ENCODE measurements around the gene HAUS1. TPM values are rescaled to one million over a fixed set of nuclear protein-coding genes. Genes with fewer than 3 reads are reported as not detected.

HAUS1 gene
- total and polyA plus RNA-seq, 2 donors (not counting 1 experiment from before 2014, with no cell fraction given): 11.9 to 30.9 TPM

DNA sequence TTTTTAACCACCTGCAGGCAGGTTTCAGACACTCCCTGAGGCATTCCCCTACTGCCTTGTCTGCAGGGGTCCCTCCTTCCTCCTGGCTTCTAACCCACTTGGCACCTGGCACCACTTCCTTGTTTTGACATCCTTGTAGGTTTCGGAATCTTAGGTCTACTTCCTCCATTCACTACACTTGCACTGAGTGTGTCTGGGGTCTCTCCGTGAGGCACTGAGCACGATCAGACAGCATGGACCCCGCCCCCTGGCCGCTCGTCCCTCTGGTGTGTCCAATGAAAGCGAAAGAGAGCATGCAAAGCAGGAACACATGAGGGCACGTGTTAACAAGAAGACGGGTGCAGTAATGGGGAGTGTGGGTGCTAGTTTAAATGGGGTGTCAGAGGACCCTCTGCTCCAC lies 63.8 kb downstream of the HAUS1 start:
- Histone ChIP-seq H2AFZ (ENCODE audit: insufficient read depth, low read depth, low read length, poor library complexity, severe bottlenecking) (peak overlapping the region; percentile 38), H3K27ac (ENCODE audit: low read length in 2 of 2) (peak overlapping the region; percentile 75 to 81)
- no peak for TF ChIP-seq EZH2 (IDR thresholded peaks at IDR 0.05; ENCODE audit: borderline replicate concordance, insufficient read depth, low read depth, low read length, poor library complexity, severe bottlenecking)
- TF ChIP-seq, protein P1, sequence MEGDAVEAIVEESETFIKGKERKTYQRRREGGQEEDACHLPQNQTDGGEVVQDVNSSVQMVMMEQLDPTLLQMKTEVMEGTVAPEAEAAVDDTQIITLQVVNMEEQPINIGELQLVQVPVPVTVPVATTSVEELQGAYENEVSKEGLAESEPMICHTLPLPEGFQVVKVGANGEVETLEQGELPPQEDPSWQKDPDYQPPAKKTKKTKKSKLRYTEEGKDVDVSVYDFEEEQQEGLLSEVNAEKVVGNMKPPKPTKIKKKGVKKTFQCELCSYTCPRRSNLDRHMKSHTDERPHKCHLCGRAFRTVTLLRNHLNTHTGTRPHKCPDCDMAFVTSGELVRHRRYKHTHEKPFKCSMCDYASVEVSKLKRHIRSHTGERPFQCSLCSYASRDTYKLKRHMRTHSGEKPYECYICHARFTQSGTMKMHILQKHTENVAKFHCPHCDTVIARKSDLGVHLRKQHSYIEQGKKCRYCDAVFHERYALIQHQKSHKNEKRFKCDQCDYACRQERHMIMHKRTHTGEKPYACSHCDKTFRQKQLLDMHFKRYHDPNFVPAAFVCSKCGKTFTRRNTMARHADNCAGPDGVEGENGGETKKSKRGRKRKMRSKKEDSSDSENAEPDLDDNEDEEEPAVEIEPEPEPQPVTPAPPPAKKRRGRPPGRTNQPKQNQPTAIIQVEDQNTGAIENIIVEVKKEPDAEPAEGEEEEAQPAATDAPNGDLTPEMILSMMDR (IDR thresholded peaks at IDR 0.05): no peak

DNA sequence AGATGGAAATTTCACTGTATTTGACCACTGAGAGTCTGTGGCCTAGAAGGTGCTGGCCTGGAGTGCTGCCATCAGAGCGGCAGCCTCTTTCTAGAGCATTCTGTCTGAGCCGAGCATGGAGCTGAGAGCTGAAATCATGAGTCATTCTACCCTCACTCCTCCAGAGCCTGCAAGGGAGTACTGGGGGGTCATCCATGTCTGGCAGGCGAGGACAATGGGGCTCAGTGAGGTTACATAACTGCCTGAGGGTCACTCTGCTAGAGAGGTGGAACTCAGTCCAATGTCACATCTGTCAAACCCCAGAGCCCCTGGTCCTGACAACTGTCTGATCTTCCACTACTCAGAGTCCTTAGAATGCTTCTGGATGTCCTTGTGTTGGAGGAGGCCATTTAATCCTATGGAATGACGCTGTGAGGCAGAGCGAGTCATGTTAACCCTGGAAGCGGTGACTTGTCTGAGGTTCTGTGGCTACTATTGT lies 65.3 kb downstream of the HAUS1 start:
- no peak overlapping the region for H3K4me3 Mint-ChIP-seq
- H3K4me1 Mint-ChIP-seq: peaks cover 31% of the 10 kb centered on the region
- Histone ChIP-seq H3K27me3 (replicated peaks in 1 of 4; ENCODE audit: control extremely low read depth in 1 of 4, control insufficient read depth in 3 of 4, insufficient read depth in 4 of 4, low read length in 3 of 4) (no peaks in the 10 kb centered on the region), H2AFZ (ENCODE audit: insufficient read depth, low read depth, low read length, poor library complexity, severe bottlenecking) (no peak overlapping the region), H3K4me1 (ENCODE audit: control insufficient read depth in 2 of 2, insufficient read depth in 2 of 2, low read length in 2 of 2) (peaks cover 14 to 36% of the 10 kb centered on the region in 2 donors), H3K4me2 (replicated peaks; ENCODE audit: low read depth, low read length, poor library complexity, severe bottlenecking) (no peak overlapping the region), H3K9me3 (ENCODE audit: control extremely low read depth in 1 of 3, control insufficient read depth in 2 of 3, insufficient read depth in 1 of 3, low read length in 2 of 3) (no peaks in the 10 kb centered on the region), H3K9ac (ENCODE audit: low read length) (no peak overlapping the region), H3K79me2 (ENCODE audit: control insufficient read depth, insufficient read depth, low read length) (peaks cover 6% of the 10 kb centered on the region), H3K4me3 (ENCODE audit: control extremely low read depth in 1 of 5, extremely low read depth in 1 of 5, insufficient read depth in 1 of 5, low read depth in 2 of 5, low read length in 4 of 5) (no peak overlapping the region), H3K36me3 (replicated peaks in 1 of 2; ENCODE audit: control extremely low read depth in 1 of 2, control insufficient read depth in 1 of 2, extremely low read depth in 1 of 2, insufficient read depth in 2 of 2, low read length in 1 of 2) (no peaks in the 10 kb centered on the region), H4K20me1 (ENCODE audit: control insufficient read depth, insufficient read depth, low read length, poor library complexity, severe bottlenecking) (peaks cover 6% of the 10 kb centered on the region), H3K27ac (ENCODE audit: low read length in 2 of 2) (peak overlapping the region; percentile 20 to 56)
- CTCF ChIA-PET: interaction anchor here (0.9 to 1.5 kb wide), 4 partner anchors 21 to 488 kb away, joined by 3 to 4 read pairs (median 3); no protein-coding TSS in a partner anchor
- WGBS (ENCODE audit: insufficient coverage): 85% methylated on average over 5 of the region's 6 CpGs
- POLR2A ChIA-PET: no interaction called here
- DNase-seq (peak; percentile 11), ATAC-seq (ENCODE audit: low read depth) (no peak)
- no peaks in the 10 kb centered on the region for H3K27me3 Mint-ChIP-seq
- intact Hi-C loops (cut with micrococcal nuclease): loop anchor here (2.0 kb wide), 1 partner anchor 747 kb away; the partner anchor contains the start of genes KATNAL2 and PIAS2
- H3K27ac Mint-ChIP-seq: peak overlapping the region; percentile 83
- H3K9me3 Mint-ChIP-seq (ENCODE audit: insufficient read depth): no peaks in the 10 kb centered on the region
- TF ChIP-seq, protein P1 (IDR thresholded peaks at IDR 0.05): no peak
- no peak for TF ChIP-seq EZH2 (IDR thresholded peaks at IDR 0.05; ENCODE audit: borderline replicate concordance, insufficient read depth, low read depth, low read length, poor library complexity, severe bottlenecking)

More for the DNA sequence above, 63.8 kb downstream of the HAUS1 start:
- peak overlapping the region; percentile 96 for H3K27ac Mint-ChIP-seq
- no peaks in the 10 kb centered on the region for H3K27me3 Mint-ChIP-seq
- peaks cover 12 to 32% of the 10 kb centered on the region in 2 donors for H3K4me1 ChIP-seq (ENCODE audit: control insufficient read depth in 2 of 2, insufficient read depth in 2 of 2, low read length in 2 of 2)
- intact Hi-C loops (cut with micrococcal nuclease): loop anchor here (1.0 to 2.0 kb wide), 2 partner anchors 82 to 749 kb away; partner anchors contain the start of genes KATNAL2 and PIAS2
- H3K9me3 Mint-ChIP-seq (ENCODE audit: insufficient read depth): no peaks in the 10 kb centered on the region
- H3K27me3 ChIP-seq (replicated peaks in 1 of 4; ENCODE audit: control extremely low read depth in 1 of 4, control insufficient read depth in 3 of 4, insufficient read depth in 4 of 4, low read length in 3 of 4): no peaks in the 10 kb centered on the region
- DNase-seq (peak; percentile 93), ATAC-seq (ENCODE audit: low read depth) (peak; percentile 96)
- ChIA-PET CTCF (interaction anchor here (2.1 kb wide), 1 partner anchor 20 kb away, joined by 8 read pairs; no protein-coding TSS in a partner anchor), POLR2A (no interaction called here)
- no peaks in the 10 kb centered on the region for H4K20me1 ChIP-seq (ENCODE audit: control insufficient read depth, insufficient read depth, low read length, poor library complexity, severe bottlenecking)
- H3K36me3 ChIP-seq (replicated peaks in 1 of 2; ENCODE audit: control extremely low read depth in 1 of 2, control insufficient read depth in 1 of 2, extremely low read depth in 1 of 2, insufficient read depth in 2 of 2, low read length in 1 of 2): no peaks in the 10 kb centered on the region
- peaks cover 26% of the 10 kb centered on the region for H3K4me1 Mint-ChIP-seq
- peak overlapping the region; percentile 24 for H3K9ac ChIP-seq (ENCODE audit: low read length)
- peak overlapping the region; percentile 81 for H3K4me3 Mint-ChIP-seq
- H3K4me2 ChIP-seq (replicated peaks; ENCODE audit: low read depth, low read length, poor library complexity, severe bottlenecking): peak overlapping the region; percentile 62
- no peaks in the 10 kb centered on the region for H3K9me3 ChIP-seq (ENCODE audit: control extremely low read depth in 1 of 3, control insufficient read depth in 2 of 3, insufficient read depth in 1 of 3, low read length in 2 of 3)
- H3K4me3 ChIP-seq (ENCODE audit: control extremely low read depth in 1 of 5, extremely low read depth in 1 of 5, insufficient read depth in 1 of 5, low read depth in 2 of 5, low read length in 4 of 5): peak overlapping the region in 3 of 5 experiments; percentile 18 to 46 (median 32)
- no peaks in the 10 kb centered on the region for H3K79me2 ChIP-seq (ENCODE audit: control insufficient read depth, insufficient read depth, low read length)
- 0% methylated on average over 9 of the region's 9 CpGs for WGBS (ENCODE audit: insufficient coverage)
